AG04449 (cell line): ENCODE results near the gene ATP13A3.
A peak's percentile ranks its signal among the peaks of the same experiment; 100 is the strongest.

Source experiments
- CTCF ChIA-PET: fragments of 350-600 bp; formaldehyde crosslinking; extraction: SDS; loops from one replicate; lab custom pipeline; 2021; ENCODE audit warnings: antibody characterized with exemption; lab: Yijun Ruan, JAX
- POLR2A ChIA-PET: fragments of 400-600, 350-600 bp; formaldehyde crosslinking; extraction: SDS; loops from one replicate; lab custom pipeline; 2020; ENCODE audit warnings: antibody characterized with exemption, inconsistent platforms; lab: Yijun Ruan, JAX
- DNase-seq: peaks from one replicate; pipeline ENCODE4 v3.0.0-alpha.2; 2010; ENCODE audit warnings: low read depth, low spot score
- H3K4me3 ChIP-seq: 2 replicates; pipeline ENCODE4 v1.5.1; 2011; ENCODE audit warnings: low read depth, mild to moderate bottlenecking, control low read depth, low read length
- TF ChIP-seq, protein P1 (sequence below): IDR thresholded peaks from one replicate; pipeline ENCODE4 v1.5.1; 2011; ENCODE audit warnings: mild to moderate bottlenecking, moderate library complexity, low read length, control low read depth, inconsistent platforms; ENCODE audit not compliant: insufficient read depth; ENCODE audit errors: missing control alignments

The ATP13A3 gene

DNA sequence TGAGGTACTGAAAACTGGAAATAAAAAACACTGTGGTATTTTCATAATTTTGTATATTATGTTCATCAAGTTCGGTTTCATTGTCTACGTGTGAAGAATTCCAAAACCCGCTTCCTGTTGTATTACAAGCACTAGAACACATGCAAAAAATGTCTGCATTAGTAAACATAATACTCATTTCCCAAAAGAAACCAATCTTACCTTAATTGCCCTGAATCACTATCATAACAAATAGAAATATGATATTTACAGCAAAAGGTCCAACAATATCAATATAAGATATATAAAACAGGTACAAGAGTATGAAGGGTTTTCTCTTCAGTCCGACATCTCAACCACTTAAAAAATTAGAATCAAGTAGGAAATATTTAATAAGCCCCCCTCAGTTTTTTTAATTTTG lies 61.4 kb downstream of the ATP13A3 start:
- H3K4me3 ChIP-seq = no peak overlapping the region
- TF ChIP-seq, protein P1, sequence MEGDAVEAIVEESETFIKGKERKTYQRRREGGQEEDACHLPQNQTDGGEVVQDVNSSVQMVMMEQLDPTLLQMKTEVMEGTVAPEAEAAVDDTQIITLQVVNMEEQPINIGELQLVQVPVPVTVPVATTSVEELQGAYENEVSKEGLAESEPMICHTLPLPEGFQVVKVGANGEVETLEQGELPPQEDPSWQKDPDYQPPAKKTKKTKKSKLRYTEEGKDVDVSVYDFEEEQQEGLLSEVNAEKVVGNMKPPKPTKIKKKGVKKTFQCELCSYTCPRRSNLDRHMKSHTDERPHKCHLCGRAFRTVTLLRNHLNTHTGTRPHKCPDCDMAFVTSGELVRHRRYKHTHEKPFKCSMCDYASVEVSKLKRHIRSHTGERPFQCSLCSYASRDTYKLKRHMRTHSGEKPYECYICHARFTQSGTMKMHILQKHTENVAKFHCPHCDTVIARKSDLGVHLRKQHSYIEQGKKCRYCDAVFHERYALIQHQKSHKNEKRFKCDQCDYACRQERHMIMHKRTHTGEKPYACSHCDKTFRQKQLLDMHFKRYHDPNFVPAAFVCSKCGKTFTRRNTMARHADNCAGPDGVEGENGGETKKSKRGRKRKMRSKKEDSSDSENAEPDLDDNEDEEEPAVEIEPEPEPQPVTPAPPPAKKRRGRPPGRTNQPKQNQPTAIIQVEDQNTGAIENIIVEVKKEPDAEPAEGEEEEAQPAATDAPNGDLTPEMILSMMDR = no peak
- ChIA-PET CTCF (no interaction called here), POLR2A (no interaction called here)
- no peak for DNase-seq

- TF ChIP-seq, protein P1 = no peak
- CTCF ChIA-PET = no interaction called here
- no peak overlapping the region for H3K4me3 ChIP-seq
- DNase-seq = no peak
- POLR2A ChIA-PET = no interaction called here
Observed at GRCh38 chr3:194424953-194425352, 61.8 kb downstream of the ATP13A3 start.

DNA sequence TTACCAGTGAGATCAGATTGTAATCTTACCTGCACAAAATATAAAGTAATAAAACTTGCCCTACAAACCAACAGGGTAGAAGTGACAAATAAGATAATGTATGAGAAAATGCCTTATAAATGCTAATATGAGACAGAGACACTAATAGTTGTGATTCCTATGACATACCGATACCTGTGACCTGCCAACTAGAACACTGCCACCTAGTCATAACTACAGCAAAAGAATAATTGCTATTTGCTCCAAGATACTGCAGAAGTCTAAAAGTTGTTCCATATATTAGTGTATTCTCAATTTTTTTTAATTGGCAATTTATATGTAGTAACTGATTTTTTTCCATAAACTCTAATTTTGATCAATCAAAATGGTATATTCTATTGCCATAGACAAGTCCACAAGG lies 62.4 kb downstream of the ATP13A3 start:
- no peak for DNase-seq
- H3K4me3 ChIP-seq = no peak overlapping the region
- ChIA-PET POLR2A (no interaction called here), CTCF (no interaction called here)
- TF ChIP-seq, protein P1 = no peak

DNA sequence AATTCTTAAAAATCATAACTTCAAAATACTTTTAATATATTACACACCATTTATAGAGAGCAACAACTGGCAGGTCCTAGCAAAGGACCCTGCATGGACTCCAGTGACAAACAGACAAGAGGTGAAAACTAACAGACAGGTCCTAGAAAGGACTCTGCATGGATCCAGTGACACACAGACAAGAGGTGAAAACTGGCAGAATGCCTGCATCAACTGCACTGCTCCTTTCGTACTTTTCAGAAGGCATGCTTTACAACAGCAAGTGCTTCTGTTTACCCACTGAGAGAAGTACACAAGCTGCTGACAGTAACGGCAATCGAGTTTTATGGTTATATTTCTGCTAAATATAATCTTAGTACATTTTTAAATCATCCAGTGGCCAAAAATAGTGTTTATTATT lies 63.5 kb downstream of the ATP13A3 start:
- POLR2A ChIA-PET = no interaction called here
- H3K4me3 ChIP-seq = no peak overlapping the region
- CTCF ChIA-PET = interaction anchor here (1.0 to 1.6 kb wide), 2 partner anchors 9 to 49 kb away, joined by 3 read pairs; no protein-coding TSS in a partner anchor
- DNase-seq = no peak
- TF ChIP-seq, protein P1 = no peak

DNA sequence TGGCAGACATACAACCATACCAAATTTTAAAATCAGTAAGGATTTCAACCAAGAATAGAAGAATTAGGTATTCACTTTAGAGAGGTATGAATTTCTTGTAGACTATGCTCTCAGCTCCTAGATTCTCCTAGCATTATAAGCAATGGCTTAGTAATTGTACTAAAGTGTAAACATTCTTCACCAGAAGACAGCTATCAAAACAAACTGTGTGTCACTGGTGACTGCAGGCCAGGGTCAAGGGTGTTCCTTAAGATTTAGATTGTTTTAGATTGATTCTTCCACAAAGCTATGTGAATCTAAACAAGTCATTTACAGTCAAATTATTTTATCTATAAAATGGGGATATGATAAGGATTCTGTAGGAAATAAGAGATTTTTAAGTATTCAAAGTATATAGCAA lies 64.6 kb downstream of the ATP13A3 start:
- TF ChIP-seq, protein P1 = no peak
- POLR2A ChIA-PET = no interaction called here
- CTCF ChIA-PET = interaction anchor here (0.9 to 1.7 kb wide), 6 partner anchors 14 to 249 kb away, joined by 3 to 5 read pairs (median 4); partner anchors contain the start of gene LSG1
- peak; percentile 10 for DNase-seq
- no peak overlapping the region for H3K4me3 ChIP-seq

- DNase-seq = no peak
- TF ChIP-seq, protein P1 = no peak
- CTCF ChIA-PET = no interaction called here
- POLR2A ChIA-PET = no interaction called here
- H3K4me3 ChIP-seq = no peak overlapping the region
Observed at GRCh38 chr3:194418671-194419070, 68.1 kb downstream of the ATP13A3 start.
